Fibroblast of the aortic adventitia (primary cell): Measurements from ENCODE around the gene CHCHD6. TPM values are rescaled to one million over a fixed set of nuclear protein-coding genes. Genes with fewer than 3 reads are reported as not detected.

ENCODE experiments used
- DNase-seq: peaks from one replicate; pipeline ENCODE4 v3.0.0-alpha.2; 2010; ENCODE audit warnings: low read depth
- H3K4me3 ChIP-seq: 2 replicates; pipeline ENCODE4 v1.5.1; 2011; ENCODE audit warnings: low read depth, mild to moderate bottlenecking, control low read depth, low read length, moderate library complexity
- total RNA-seq: library from RNA; depleted of rRNA; stranded (reverse); fragments of >200 nt; gene quantifications from 2 replicates; pipeline ENCODE4 v1.2.3, GENCODE V29; 2012; ENCODE audit warnings: low replicate concordance
- TF ChIP-seq, protein P1 (sequence below): IDR thresholded peaks from 2 replicates; pipeline ENCODE4 v1.5.1; 2011; ENCODE audit warnings: mild to moderate bottlenecking, low read length, control low read depth, inconsistent platforms; ENCODE audit not compliant: insufficient read depth

Gene CHCHD6
- total RNA-seq, 1 donor, result 10.8 TPM

- DNase-seq, result no peak
- H3K4me3 ChIP-seq, result no peak overlapping the region
- TF ChIP-seq, protein P1, sequence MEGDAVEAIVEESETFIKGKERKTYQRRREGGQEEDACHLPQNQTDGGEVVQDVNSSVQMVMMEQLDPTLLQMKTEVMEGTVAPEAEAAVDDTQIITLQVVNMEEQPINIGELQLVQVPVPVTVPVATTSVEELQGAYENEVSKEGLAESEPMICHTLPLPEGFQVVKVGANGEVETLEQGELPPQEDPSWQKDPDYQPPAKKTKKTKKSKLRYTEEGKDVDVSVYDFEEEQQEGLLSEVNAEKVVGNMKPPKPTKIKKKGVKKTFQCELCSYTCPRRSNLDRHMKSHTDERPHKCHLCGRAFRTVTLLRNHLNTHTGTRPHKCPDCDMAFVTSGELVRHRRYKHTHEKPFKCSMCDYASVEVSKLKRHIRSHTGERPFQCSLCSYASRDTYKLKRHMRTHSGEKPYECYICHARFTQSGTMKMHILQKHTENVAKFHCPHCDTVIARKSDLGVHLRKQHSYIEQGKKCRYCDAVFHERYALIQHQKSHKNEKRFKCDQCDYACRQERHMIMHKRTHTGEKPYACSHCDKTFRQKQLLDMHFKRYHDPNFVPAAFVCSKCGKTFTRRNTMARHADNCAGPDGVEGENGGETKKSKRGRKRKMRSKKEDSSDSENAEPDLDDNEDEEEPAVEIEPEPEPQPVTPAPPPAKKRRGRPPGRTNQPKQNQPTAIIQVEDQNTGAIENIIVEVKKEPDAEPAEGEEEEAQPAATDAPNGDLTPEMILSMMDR, result no peak
These were observed 217.2 kb downstream of the CHCHD6 start for GRCh38 chr3:126921085-126921824.

GRCh38 chr3:126922466-126922865 is 218.4 kb downstream of the CHCHD6 start:
- no peak for DNase-seq
- TF ChIP-seq, protein P1, result no peak
- no peak overlapping the region for H3K4me3 ChIP-seq

GRCh38 chr3:126923423-126923822 is 219.4 kb downstream of the CHCHD6 start:
- no peak overlapping the region for H3K4me3 ChIP-seq
- TF ChIP-seq, protein P1, result no peak
- DNase-seq, result no peak

DNA sequence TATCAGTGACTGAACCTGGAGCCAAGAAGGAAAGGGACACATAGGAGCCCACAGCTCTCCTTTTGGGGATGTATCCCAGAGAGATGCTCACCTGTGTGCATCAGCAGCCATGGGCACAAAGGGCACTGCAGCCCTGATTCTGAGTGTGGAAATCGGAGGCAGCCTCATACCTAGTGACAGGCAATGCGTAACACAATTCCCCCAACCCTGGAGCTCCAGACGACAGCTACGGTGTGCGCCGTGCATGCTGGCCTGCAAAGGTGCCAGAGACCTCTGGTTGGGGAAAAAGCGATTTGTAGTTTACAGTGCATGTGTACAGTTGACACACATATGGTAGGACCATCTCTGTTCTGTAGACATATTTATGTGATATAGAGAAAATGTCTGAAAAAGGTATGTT is 219.9 kb downstream of the CHCHD6 start:
- no peak for DNase-seq
- no peak overlapping the region for H3K4me3 ChIP-seq
- TF ChIP-seq, protein P1, result no peak

- no peak for DNase-seq
- H3K4me3 ChIP-seq, result no peak overlapping the region
- TF ChIP-seq, protein P1, result no peak
These were observed 220.4 kb downstream of the CHCHD6 start for GRCh38 chr3:126924458-126924857.

- TF ChIP-seq, protein P1, result no peak
- H3K4me3 ChIP-seq, result no peak overlapping the region
- DNase-seq, result no peak
These were observed 221.6 kb downstream of the CHCHD6 start for GRCh38 chr3:126925411-126926171.
